ENCODE results near the gene WDR76. TPM values are rescaled to one million over a fixed set of nuclear protein-coding genes. Genes with fewer than 3 reads are reported as not detected.

The WDR76 gene
- polyA plus RNA-seq, 4 donors: 1.1 to 5.1 (median 3.3) TPM

DNA sequence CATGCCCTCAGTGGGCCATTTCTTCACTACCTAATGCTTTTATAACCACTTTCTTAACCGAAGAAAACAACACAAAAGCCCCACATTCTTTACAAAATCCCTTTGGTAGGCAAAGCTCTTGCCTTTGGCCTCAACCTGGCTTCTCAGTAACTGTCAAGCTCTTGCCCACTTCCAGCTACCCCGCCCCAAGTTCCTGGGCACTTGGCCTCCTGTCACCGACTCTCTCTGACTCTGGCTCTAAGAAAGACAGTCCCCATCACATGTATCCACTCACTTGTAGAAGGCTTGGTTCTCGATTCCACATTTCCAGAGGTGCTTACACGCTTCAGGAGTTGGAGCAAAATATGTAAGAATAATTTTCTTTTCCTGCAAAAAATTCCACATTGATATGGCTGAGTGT, 61.1 kb downstream of the WDR76 start:
- no peak for DNase-seq
- no peak for FAIRE-seq
- WGBS, 3 donors: 71 to 87% (median 79%) methylated on average over 5 of the region's 5 CpGs
- H3K36me3 ChIP-seq (ENCODE audit: control insufficient read depth in 3 of 3, insufficient read depth in 2 of 3, low read depth in 1 of 3, low read length in 3 of 3): no peaks in the 10 kb centered on the region
- H3K4me3 ChIP-seq (ENCODE audit: low read depth in 1 of 3, low read length in 3 of 3): no peak overlapping the region
- H3K4me1 ChIP-seq (ENCODE audit: control insufficient read depth in 3 of 3, insufficient read depth in 2 of 3, low read depth in 1 of 3, low read length in 2 of 3): peaks cover 0 to 9% (median 3%) of the 10 kb centered on the region in 3 donors
- H3K27me3 ChIP-seq (ENCODE audit: control insufficient read depth in 3 of 3, insufficient read depth in 3 of 3, low read length in 3 of 3): no peaks in the 10 kb centered on the region
- no peaks in the 10 kb centered on the region for H3K9me3 ChIP-seq (ENCODE audit: control insufficient read depth in 2 of 2, insufficient read depth in 1 of 2, low read depth in 1 of 2, low read length in 1 of 2)
- H3K27ac ChIP-seq (ENCODE audit: low read depth in 1 of 3, low read length in 2 of 3): no peak overlapping the region

DNA sequence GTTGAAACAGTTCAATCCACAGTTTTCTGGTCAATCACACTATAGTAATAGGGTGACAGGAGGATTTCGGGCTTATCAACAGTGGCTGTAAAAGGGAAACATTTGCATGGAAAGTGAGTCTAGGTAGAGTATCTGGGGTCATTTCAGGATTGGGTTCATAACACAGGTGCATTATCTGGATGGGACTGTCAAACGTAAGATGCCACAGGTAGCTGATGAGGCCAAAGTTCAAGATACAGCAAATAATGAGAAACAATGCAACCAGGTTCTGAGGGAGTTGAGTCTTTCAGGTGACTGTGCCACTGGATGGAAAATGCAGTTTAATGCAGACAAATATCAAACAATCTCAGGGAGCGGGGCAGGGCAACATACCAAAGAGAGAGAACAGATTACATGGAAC, 62.2 kb downstream of the WDR76 start:
- no peak overlapping the region for H3K4me3 ChIP-seq (ENCODE audit: low read depth in 1 of 3, low read length in 3 of 3)
- 13 to 65% (median 35%) methylated on average over 3 of the region's 3 CpGs for WGBS, 3 donors
- DNase-seq (peak; percentile 72 to 81), FAIRE-seq (no peak)
- H3K27ac ChIP-seq (ENCODE audit: low read depth in 1 of 3, low read length in 2 of 3): no peak overlapping the region
- peaks cover 0 to 9% (median 3%) of the 10 kb centered on the region in 3 donors for H3K4me1 ChIP-seq (ENCODE audit: control insufficient read depth in 3 of 3, insufficient read depth in 2 of 3, low read depth in 1 of 3, low read length in 2 of 3)
- H3K9me3 ChIP-seq (ENCODE audit: control insufficient read depth in 2 of 2, insufficient read depth in 1 of 2, low read depth in 1 of 2, low read length in 1 of 2): no peaks in the 10 kb centered on the region
- H3K27me3 ChIP-seq (ENCODE audit: control insufficient read depth in 3 of 3, insufficient read depth in 3 of 3, low read length in 3 of 3): no peaks in the 10 kb centered on the region
- H3K36me3 ChIP-seq (ENCODE audit: control insufficient read depth in 3 of 3, insufficient read depth in 2 of 3, low read depth in 1 of 3, low read length in 3 of 3): no peaks in the 10 kb centered on the region

DNA sequence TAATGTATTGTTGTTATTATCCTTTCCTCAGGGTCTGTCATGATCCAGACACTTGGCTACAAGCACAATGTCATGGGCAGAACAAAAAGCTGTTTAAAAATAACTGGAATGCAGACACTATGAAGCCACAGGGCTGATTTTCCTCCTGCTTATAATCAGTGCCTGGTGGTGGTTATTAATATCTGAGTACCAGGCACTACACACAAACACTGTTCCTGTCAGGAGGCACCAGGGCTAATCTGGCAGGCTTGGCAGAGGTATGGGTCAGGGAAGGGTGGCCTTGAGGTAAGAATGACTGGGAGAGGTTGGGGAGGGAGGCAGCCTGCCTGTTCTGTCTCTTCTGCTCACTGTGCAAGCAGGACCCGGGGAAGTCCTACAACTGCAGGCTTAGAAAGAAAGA, 67.2 kb downstream of the WDR76 start:
- WGBS, 3 donors: 62 to 79% (median 64%) methylated on average over 1 of the region's 1 CpG
- no peak for FAIRE-seq

DNA sequence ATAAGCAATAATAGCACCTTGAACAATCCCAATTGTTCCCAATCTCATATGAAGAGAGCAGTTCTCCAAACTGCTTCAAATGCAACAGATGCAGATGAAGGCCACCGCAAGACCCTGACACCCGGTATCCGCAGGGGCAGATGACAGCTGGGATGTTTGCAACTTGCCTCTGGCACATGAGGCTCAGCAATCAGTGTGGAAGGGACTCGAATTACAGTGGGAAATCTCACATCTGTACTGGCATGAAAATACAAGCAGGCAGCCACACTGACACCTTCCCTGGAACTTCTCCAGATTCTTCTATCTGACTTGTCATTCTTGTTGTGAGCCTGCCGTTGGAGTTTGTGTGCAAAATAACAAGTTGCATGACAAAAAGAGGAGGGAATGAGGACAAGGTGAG, 68.8 kb downstream of the WDR76 start:
- Histone ChIP-seq H3K36me3 (ENCODE audit: control insufficient read depth in 3 of 3, insufficient read depth in 2 of 3, low read depth in 1 of 3, low read length in 3 of 3) (no peaks in the 10 kb centered on the region), H3K4me1 (ENCODE audit: control insufficient read depth in 3 of 3, insufficient read depth in 2 of 3, low read depth in 1 of 3, low read length in 2 of 3) (no peaks in the 10 kb centered on the region), H3K9me3 (ENCODE audit: control insufficient read depth in 2 of 2, insufficient read depth in 1 of 2, low read depth in 1 of 2, low read length in 1 of 2) (no peaks in the 10 kb centered on the region), H3K27me3 (ENCODE audit: control insufficient read depth in 3 of 3, insufficient read depth in 3 of 3, low read length in 3 of 3) (no peaks in the 10 kb centered on the region), H3K4me3 (ENCODE audit: low read depth in 1 of 3, low read length in 3 of 3) (no peak overlapping the region), H3K27ac (ENCODE audit: low read depth in 1 of 3, low read length in 2 of 3) (no peak overlapping the region)
- DNase-seq (no peak), FAIRE-seq (no peak)
- 61 to 71% (median 68%) methylated on average over 5 of the region's 5 CpGs for WGBS, 3 donors

More for the DNA sequence above, 67.2 kb downstream of the WDR76 start:
- Histone ChIP-seq H3K4me1 (ENCODE audit: control insufficient read depth in 3 of 3, insufficient read depth in 2 of 3, low read depth in 1 of 3, low read length in 2 of 3) (peaks cover 0 to 6% (median under 1%) of the 10 kb centered on the region in 3 donors), H3K27ac (ENCODE audit: low read depth in 1 of 3, low read length in 2 of 3) (no peak overlapping the region), H3K27me3 (ENCODE audit: control insufficient read depth in 3 of 3, insufficient read depth in 3 of 3, low read length in 3 of 3) (no peaks in the 10 kb centered on the region), H3K4me3 (ENCODE audit: low read depth in 1 of 3, low read length in 3 of 3) (no peak overlapping the region), H3K9me3 (ENCODE audit: control insufficient read depth in 2 of 2, insufficient read depth in 1 of 2, low read depth in 1 of 2, low read length in 1 of 2) (no peaks in the 10 kb centered on the region), H3K36me3 (ENCODE audit: control insufficient read depth in 3 of 3, insufficient read depth in 2 of 3, low read depth in 1 of 3, low read length in 3 of 3) (no peaks in the 10 kb centered on the region)
- DNase-seq: no peak

DNA sequence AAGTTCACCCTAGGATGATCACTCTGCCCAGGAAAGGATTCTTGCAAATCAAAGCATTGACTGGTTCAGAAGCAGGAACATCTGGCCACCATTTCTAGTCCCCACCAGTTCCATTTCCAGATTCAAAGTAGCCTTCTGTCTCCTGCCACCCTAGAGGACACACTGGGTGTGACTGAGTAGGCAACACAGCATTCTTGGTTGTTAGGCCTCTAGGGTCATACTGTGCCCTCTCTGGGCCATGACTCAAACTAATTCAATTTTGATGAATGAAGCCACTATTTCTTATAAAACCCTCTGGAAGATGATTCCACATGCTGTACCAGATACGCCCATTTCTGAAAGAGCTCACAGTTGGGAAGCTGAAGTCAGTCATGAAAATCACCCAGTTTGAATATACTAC, 69.7 kb downstream of the WDR76 start:
- Histone ChIP-seq H3K27ac (ENCODE audit: low read depth in 1 of 3, low read length in 2 of 3) (no peak overlapping the region), H3K4me3 (ENCODE audit: low read depth in 1 of 3, low read length in 3 of 3) (no peak overlapping the region), H3K4me1 (ENCODE audit: control insufficient read depth in 3 of 3, insufficient read depth in 2 of 3, low read depth in 1 of 3, low read length in 2 of 3) (no peaks in the 10 kb centered on the region), H3K27me3 (ENCODE audit: control insufficient read depth in 3 of 3, insufficient read depth in 3 of 3, low read length in 3 of 3) (no peaks in the 10 kb centered on the region), H3K36me3 (ENCODE audit: control insufficient read depth in 3 of 3, insufficient read depth in 2 of 3, low read depth in 1 of 3, low read length in 3 of 3) (no peaks in the 10 kb centered on the region), H3K9me3 (ENCODE audit: control insufficient read depth in 2 of 2, insufficient read depth in 1 of 2, low read depth in 1 of 2, low read length in 1 of 2) (no peaks in the 10 kb centered on the region)
- 94 to 100% (median 97%) methylated on average over 1 of the region's 1 CpG for WGBS, 3 donors
- DNase-seq (no peak), FAIRE-seq (no peak)

DNA sequence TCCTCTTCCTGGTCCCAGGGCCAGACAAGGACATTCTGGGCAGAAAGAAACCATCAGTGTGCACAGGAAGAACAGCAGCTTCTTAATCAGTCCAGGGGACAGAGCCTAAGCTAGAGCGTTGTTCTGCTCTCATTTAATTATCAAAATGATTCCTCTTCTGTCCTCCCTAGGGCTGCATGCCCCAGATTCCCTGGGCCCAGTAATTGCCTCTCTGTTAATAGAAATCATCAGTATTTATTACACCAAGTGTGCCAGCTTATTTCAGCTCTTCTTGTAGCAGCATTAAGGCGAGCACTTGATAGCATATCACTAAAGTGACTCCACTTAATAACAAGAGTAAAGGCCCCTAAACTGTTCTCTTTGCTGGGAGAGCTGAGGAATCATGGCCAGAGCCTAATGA, 72.1 kb downstream of the WDR76 start:
- no peaks in the 10 kb centered on the region for H3K9me3 ChIP-seq (ENCODE audit: control insufficient read depth in 2 of 2, insufficient read depth in 1 of 2, low read depth in 1 of 2, low read length in 1 of 2)
- WGBS, 3 donors: 59 to 90% (median 76%) methylated on average over 2 of the region's 2 CpGs
- no peaks in the 10 kb centered on the region for H3K36me3 ChIP-seq (ENCODE audit: control insufficient read depth in 3 of 3, insufficient read depth in 2 of 3, low read depth in 1 of 3, low read length in 3 of 3)
- FAIRE-seq: no peak
- no peaks in the 10 kb centered on the region for H3K4me1 ChIP-seq (ENCODE audit: control insufficient read depth in 3 of 3, insufficient read depth in 2 of 3, low read depth in 1 of 3, low read length in 2 of 3)
- no peaks in the 10 kb centered on the region for H3K27me3 ChIP-seq (ENCODE audit: control insufficient read depth in 3 of 3, insufficient read depth in 3 of 3, low read length in 3 of 3)
- no peak for DNase-seq
- H3K4me3 ChIP-seq (ENCODE audit: low read depth in 1 of 3, low read length in 3 of 3): no peak overlapping the region
- no peak overlapping the region for H3K27ac ChIP-seq (ENCODE audit: low read depth in 1 of 3, low read length in 2 of 3)

DNA sequence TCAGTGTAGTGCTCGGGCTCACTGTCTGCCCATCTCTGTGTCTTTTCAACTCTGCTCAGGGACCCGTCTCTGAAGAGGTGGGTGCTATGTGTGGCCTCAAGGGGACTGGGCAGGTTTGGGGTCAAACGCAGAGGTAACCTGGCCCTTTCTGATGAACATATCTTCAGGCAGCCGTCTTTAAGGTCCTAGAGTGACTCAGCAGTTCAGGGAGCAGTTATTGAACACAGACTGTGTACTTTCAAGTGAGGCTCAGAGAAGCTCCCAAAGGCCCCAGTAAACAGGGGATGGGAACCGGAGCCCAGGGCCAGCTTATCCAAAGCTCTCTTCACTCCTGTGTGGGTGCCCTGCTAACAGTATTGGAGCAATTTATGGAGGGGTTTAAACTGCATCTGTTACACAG, 73.1 kb downstream of the WDR76 start:
- no peaks in the 10 kb centered on the region for H3K27me3 ChIP-seq (ENCODE audit: control insufficient read depth in 3 of 3, insufficient read depth in 3 of 3, low read length in 3 of 3)
- no peak overlapping the region for H3K4me3 ChIP-seq (ENCODE audit: low read depth in 1 of 3, low read length in 3 of 3)
- WGBS, 3 donors: 79 to 85% (median 84%) methylated on average over 5 of the region's 5 CpGs
- DNase-seq (no peak), FAIRE-seq (no peak)
- no peaks in the 10 kb centered on the region for H3K36me3 ChIP-seq (ENCODE audit: control insufficient read depth in 3 of 3, insufficient read depth in 2 of 3, low read depth in 1 of 3, low read length in 3 of 3)
- no peak overlapping the region for H3K27ac ChIP-seq (ENCODE audit: low read depth in 1 of 3, low read length in 2 of 3)
- no peaks in the 10 kb centered on the region for H3K9me3 ChIP-seq (ENCODE audit: control insufficient read depth in 2 of 2, insufficient read depth in 1 of 2, low read depth in 1 of 2, low read length in 1 of 2)
- no peaks in the 10 kb centered on the region for H3K4me1 ChIP-seq (ENCODE audit: control insufficient read depth in 3 of 3, insufficient read depth in 2 of 3, low read depth in 1 of 3, low read length in 2 of 3)

DNA sequence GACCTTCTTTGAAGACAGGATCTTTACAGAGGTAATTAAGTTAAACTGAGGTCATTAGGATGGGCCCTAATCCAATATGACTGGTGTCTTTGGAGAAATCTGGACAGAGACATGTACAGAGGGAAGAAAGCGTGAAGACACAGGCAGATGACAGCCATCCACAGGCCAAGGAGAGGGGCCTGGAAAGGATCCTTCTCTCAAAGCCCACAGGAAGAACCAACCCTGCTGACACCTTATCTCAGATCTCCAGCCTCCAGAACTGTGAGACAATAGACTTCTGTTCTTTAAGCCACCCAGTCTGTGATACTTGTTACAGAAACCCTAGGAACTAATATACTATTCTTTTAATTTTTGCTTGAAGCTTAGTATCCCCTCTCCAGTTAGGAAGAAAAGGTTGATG, 74.2 kb downstream of the WDR76 start:
- H3K36me3 ChIP-seq (ENCODE audit: control insufficient read depth in 3 of 3, insufficient read depth in 2 of 3, low read depth in 1 of 3, low read length in 3 of 3): no peaks in the 10 kb centered on the region
- no peak for FAIRE-seq
- no peak for DNase-seq
- WGBS, 3 donors: 88 to 100% (median 100%) methylated on average over 1 of the region's 1 CpG
- no peak overlapping the region for H3K27ac ChIP-seq (ENCODE audit: low read depth in 1 of 3, low read length in 2 of 3)
- no peaks in the 10 kb centered on the region for H3K4me1 ChIP-seq (ENCODE audit: control insufficient read depth in 3 of 3, insufficient read depth in 2 of 3, low read depth in 1 of 3, low read length in 2 of 3)
- no peaks in the 10 kb centered on the region for H3K9me3 ChIP-seq (ENCODE audit: control insufficient read depth in 2 of 2, insufficient read depth in 1 of 2, low read depth in 1 of 2, low read length in 1 of 2)
- no peak overlapping the region for H3K4me3 ChIP-seq (ENCODE audit: low read depth in 1 of 3, low read length in 3 of 3)
- no peaks in the 10 kb centered on the region for H3K27me3 ChIP-seq (ENCODE audit: control insufficient read depth in 3 of 3, insufficient read depth in 3 of 3, low read length in 3 of 3)

DNA sequence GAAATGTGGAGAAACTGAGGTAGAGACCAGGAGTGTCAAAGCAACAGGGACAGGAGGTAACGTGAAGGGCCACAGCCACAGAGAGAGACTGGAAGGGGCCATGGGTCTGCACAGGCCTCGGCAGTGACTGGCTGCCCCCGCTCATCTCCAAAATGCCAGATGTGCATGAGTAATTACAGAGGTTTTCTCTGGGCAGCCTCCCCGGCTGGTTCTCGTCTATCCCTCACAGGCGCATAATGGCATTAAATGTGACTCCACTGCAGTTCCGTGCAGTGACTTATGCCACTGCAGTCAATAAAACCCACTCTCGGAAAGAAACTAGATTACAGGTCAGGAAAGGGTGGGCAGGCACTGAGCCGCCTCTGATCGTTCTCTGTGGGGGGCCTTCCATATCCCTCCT, 74.7 kb downstream of the WDR76 start:
- no peaks in the 10 kb centered on the region for H3K9me3 ChIP-seq (ENCODE audit: control insufficient read depth in 2 of 2, insufficient read depth in 1 of 2, low read depth in 1 of 2, low read length in 1 of 2)
- no peak for FAIRE-seq
- no peaks in the 10 kb centered on the region for H3K36me3 ChIP-seq (ENCODE audit: control insufficient read depth in 3 of 3, insufficient read depth in 2 of 3, low read depth in 1 of 3, low read length in 3 of 3)

More for the DNA sequence above, 74.7 kb downstream of the WDR76 start:
- Histone ChIP-seq H3K4me3 (ENCODE audit: low read depth in 1 of 3, low read length in 3 of 3) (no peak overlapping the region), H3K4me1 (ENCODE audit: control insufficient read depth in 3 of 3, insufficient read depth in 2 of 3, low read depth in 1 of 3, low read length in 2 of 3) (no peaks in the 10 kb centered on the region), H3K27ac (ENCODE audit: low read depth in 1 of 3, low read length in 2 of 3) (no peak overlapping the region), H3K27me3 (ENCODE audit: control insufficient read depth in 3 of 3, insufficient read depth in 3 of 3, low read length in 3 of 3) (no peaks in the 10 kb centered on the region)
- WGBS, 3 donors: 86 to 96% (median 89%) methylated on average over 10 of the region's 10 CpGs
- DNase-seq: no peak

Measured in small intestine (tissue), 7 donors.